CD4-positive, alpha-beta T cell (primary cell): ENCODE measurements around the gene GSE1. TPM values are rescaled to one million over a fixed set of nuclear protein-coding genes. Genes with fewer than 3 reads are reported as not detected.

Experiments used
- ATAC-seq: fragments of 200-7000 bp; cut with Tn5 transposase; one replicate; pipeline ENCODE4 v1.10.0; 2022; ENCODE audit warnings: mild to moderate bottlenecking; ENCODE audit not compliant: poor library complexity
- CTCF ChIA-PET: fragments of 350-600 bp; sonication (Branson Sonifier 250); formaldehyde crosslinking; loops from one replicate; lab custom pipeline; 2021; ENCODE audit warnings: antibody characterized with exemption, inconsistent platforms; lab: Charles Lee
- POLR2A ChIA-PET: fragments of 350-600 bp; sonication (Branson Sonifier 250); formaldehyde crosslinking; loops from one replicate; lab custom pipeline; 2021; ENCODE audit warnings: antibody characterized with exemption, inconsistent platforms; lab: Charles Lee
- DNase-seq, 14 experiments: peaks; one replicate each; pipeline ENCODE4 v3.0.0-alpha.2; 2013 to 2020; ENCODE audit warnings: mixed read lengths in 2 of 14
- H3K27ac ChIP-seq, 2 donors: one replicate each; pipeline versions ENCODE4 v1.5.1 to v1.7.0; 2013; ENCODE audit warnings: low read length in 2 of 2, low read depth in 1 of 2, mild to moderate bottlenecking in 1 of 2
- H3K27me3 ChIP-seq, 2 experiments: 1 replicate in 1 of 2; 2 replicates in 1 of 2; pipeline versions ENCODE4 v1.6.1 to v1.7.0; 2013; ENCODE audit warnings: low read length in 2 of 2, control low read depth in 1 of 2, mild to moderate bottlenecking in 1 of 2, moderate library complexity in 1 of 2; ENCODE audit not compliant: insufficient read depth in 2 of 2, control insufficient read depth in 1 of 2
- H3K36me3 ChIP-seq: one replicate; pipeline ENCODE4 v1.6.1; 2013; ENCODE audit warnings: low read length, control low read depth; ENCODE audit not compliant: insufficient read depth
- H3K4me1 ChIP-seq: one replicate; pipeline ENCODE4 v1.6.1; 2013; ENCODE audit warnings: low read length, control low read depth; ENCODE audit not compliant: insufficient read depth
- H3K4me3 ChIP-seq: one replicate; pipeline ENCODE4 v1.5.1; 2013; ENCODE audit warnings: mild to moderate bottlenecking, low read length, moderate library complexity
- H3K9me3 ChIP-seq, 2 experiments: 1 replicate in 1 of 2; 2 replicates in 1 of 2; pipeline versions ENCODE4 v1.6.1 to v1.7.0; 2013; ENCODE audit warnings: low read length in 2 of 2, mild to moderate bottlenecking in 2 of 2, control low read depth in 1 of 2, moderate library complexity in 1 of 2; ENCODE audit not compliant: control insufficient read depth in 1 of 2, insufficient read depth in 1 of 2
- H3K27ac Mint-ChIP-seq: one replicate; pipeline ENCODE4 v1.8.0; 2020; ENCODE audit warnings: mixed read lengths
- H3K27me3 Mint-ChIP-seq: one replicate; pipeline ENCODE4 v1.8.0; 2021; ENCODE audit warnings: mixed read lengths
- H3K36me3 Mint-ChIP-seq: one replicate; pipeline ENCODE4 v1.8.0; 2021; ENCODE audit warnings: low read depth, mixed read lengths
- H3K4me1 Mint-ChIP-seq: one replicate; pipeline ENCODE4 v1.8.0; 2021; ENCODE audit warnings: low read depth, mixed read lengths
- H3K4me3 Mint-ChIP-seq: one replicate; pipeline ENCODE4 v1.8.0; 2020; ENCODE audit warnings: mild to moderate bottlenecking, mixed read lengths
- H3K9me3 Mint-ChIP-seq: one replicate; pipeline ENCODE4 v1.8.0; 2020; ENCODE audit warnings: mixed read lengths
- intact Hi-C, 2 experiments: fragments of 100-400 bp; cut with DNase I in 1 of 2; cut with micrococcal nuclease in 1 of 2; formaldehyde crosslinking; loops; one replicate each; pipeline versions ENCODE4 v1.15.1 to v1.9.0; 2023 to 2025; cut with DNase I, micrococcal nuclease
- total RNA-seq, 174 experiments: library from RNA in 2 of 174; stranded (reverse) in 2 of 174; gene quantifications; one replicate each; pipeline ENCODE4 v1.2.3 and lab custom pipeline; 2021 to 2026
- TF ChIP-seq, protein P1 (sequence below): fragments of 200-600 bp; IDR thresholded peaks from one replicate; pipeline ENCODE4 v1.8.0; 2022; ENCODE audit warnings: antibody characterized with exemption, mild to moderate bottlenecking

The GSE1 gene
- total RNA-seq, 2 experiments from 2014 or later = 11.7 to 13.7 TPM

GRCh38 chr16:85602402-85603202 lies 10.5 kb upstream of the GSE1 start:
- H3K4me1 Mint-ChIP-seq = no peaks in the 10 kb centered on the region
- no peaks in the 10 kb centered on the region for H3K27me3 ChIP-seq
- intact Hi-C loops = no loop called here
- H3K4me3 Mint-ChIP-seq = no peak overlapping the region
- DNase-seq (peak in 1 of 14 experiments; percentile 20), ATAC-seq (no peak)
- CTCF ChIA-PET = interaction anchor here (1.7 kb wide), 1 partner anchor 8 kb away, joined by 3 read pairs; no protein-coding TSS in a partner anchor
- POLR2A ChIA-PET = no interaction called here
- H3K36me3 ChIP-seq = no peaks in the 10 kb centered on the region
- TF ChIP-seq, protein P1, sequence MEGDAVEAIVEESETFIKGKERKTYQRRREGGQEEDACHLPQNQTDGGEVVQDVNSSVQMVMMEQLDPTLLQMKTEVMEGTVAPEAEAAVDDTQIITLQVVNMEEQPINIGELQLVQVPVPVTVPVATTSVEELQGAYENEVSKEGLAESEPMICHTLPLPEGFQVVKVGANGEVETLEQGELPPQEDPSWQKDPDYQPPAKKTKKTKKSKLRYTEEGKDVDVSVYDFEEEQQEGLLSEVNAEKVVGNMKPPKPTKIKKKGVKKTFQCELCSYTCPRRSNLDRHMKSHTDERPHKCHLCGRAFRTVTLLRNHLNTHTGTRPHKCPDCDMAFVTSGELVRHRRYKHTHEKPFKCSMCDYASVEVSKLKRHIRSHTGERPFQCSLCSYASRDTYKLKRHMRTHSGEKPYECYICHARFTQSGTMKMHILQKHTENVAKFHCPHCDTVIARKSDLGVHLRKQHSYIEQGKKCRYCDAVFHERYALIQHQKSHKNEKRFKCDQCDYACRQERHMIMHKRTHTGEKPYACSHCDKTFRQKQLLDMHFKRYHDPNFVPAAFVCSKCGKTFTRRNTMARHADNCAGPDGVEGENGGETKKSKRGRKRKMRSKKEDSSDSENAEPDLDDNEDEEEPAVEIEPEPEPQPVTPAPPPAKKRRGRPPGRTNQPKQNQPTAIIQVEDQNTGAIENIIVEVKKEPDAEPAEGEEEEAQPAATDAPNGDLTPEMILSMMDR = no peak
- H3K27me3 Mint-ChIP-seq = no peaks in the 10 kb centered on the region
- no peaks in the 10 kb centered on the region for H3K36me3 Mint-ChIP-seq
- H3K4me3 ChIP-seq = no peak overlapping the region
- H3K27ac ChIP-seq = no peak overlapping the region
- peaks cover 0 to 6% of the 10 kb centered on the region in 2 experiments for H3K9me3 ChIP-seq
- H3K4me1 ChIP-seq = peaks cover 7% of the 10 kb centered on the region
- no peak overlapping the region for H3K27ac Mint-ChIP-seq
- no peaks in the 10 kb centered on the region for H3K9me3 Mint-ChIP-seq

DNA sequence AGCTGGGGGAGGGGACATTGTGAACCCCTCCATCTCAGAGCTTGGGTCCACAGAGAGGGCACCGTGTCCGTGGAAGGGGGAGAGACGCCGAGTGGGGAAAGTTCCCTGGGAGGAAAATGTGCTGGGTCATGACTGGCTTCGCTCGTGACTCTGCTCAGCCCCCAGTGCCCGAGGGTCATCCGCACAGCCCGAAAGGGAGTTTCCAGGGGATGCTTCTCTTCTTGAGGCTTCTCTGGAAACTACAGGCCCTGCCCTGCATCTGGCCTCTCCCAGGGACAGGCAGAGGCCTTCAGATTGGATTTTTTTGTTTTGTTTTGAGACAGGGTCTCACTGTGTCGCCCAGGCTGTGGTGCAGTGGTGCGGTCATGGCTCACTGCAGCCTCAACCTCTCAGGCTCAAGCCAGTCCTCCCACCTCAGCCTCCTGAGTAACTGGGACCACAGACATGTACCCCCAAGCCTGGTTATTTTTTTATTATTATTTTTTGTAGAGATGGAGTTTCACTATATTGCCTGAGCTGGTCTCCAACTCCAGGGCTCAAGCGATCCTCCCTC lies 9.8 kb upstream of the GSE1 start:
- DNase-seq (peak in 2 of 14 experiments; percentile 38 to 39), ATAC-seq (no peak)
- POLR2A ChIA-PET = no interaction called here
- Mint-ChIP-seq H3K27ac (no peak overlapping the region), H3K4me3 (no peak overlapping the region), H3K9me3 (no peaks in the 10 kb centered on the region), H3K27me3 (no peaks in the 10 kb centered on the region), H3K4me1 (no peaks in the 10 kb centered on the region), H3K36me3 (no peaks in the 10 kb centered on the region)
- Histone ChIP-seq H3K36me3 (no peaks in the 10 kb centered on the region), H3K4me1 (peaks cover 9% of the 10 kb centered on the region), H3K27me3 (no peaks in the 10 kb centered on the region), H3K27ac (no peak overlapping the region), H3K4me3 (no peak overlapping the region), H3K9me3 (peaks cover 0 to 6% of the 10 kb centered on the region in 2 experiments)
- intact Hi-C loops = no loop called here
- CTCF ChIA-PET = no interaction called here
- TF ChIP-seq, protein P1 = no peak

DNA sequence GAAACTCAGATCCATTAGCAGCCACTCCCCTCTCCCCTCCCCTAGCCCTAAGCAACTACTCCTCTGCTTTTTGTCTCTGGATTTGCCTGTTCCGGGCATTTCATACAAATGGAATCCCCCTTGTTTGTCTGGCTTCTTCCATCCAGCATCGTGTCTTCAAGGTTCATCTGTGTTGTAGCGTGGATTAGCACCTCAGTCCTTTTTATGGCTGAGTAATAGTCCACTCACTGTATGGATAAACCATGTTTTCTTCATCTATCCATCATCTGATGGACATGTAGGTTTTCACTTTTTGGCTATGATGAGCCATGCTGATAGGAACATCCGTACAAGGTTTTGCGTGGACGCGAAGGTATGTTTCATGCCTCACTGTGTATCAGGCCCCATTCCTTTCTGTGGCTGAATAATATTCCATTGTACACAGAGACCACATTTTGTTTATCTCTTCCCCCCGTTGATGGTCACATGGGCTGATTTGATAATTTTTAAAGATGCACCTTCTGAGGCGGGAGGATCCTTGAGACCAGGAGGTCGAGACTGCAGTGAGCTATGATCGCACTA lies 8.9 kb upstream of the GSE1 start:
- Histone ChIP-seq H3K36me3 (no peaks in the 10 kb centered on the region), H3K27ac (no peak overlapping the region), H3K9me3 (peaks cover 0 to 6% of the 10 kb centered on the region in 2 experiments), H3K27me3 (no peaks in the 10 kb centered on the region), H3K4me1 (peaks cover 9% of the 10 kb centered on the region), H3K4me3 (no peak overlapping the region)
- no peaks in the 10 kb centered on the region for H3K36me3 Mint-ChIP-seq
- DNase-seq = no peak
- no peaks in the 10 kb centered on the region for H3K9me3 Mint-ChIP-seq
- H3K27ac Mint-ChIP-seq = no peak overlapping the region
- H3K4me1 Mint-ChIP-seq = no peaks in the 10 kb centered on the region
- H3K27me3 Mint-ChIP-seq = no peaks in the 10 kb centered on the region
- H3K4me3 Mint-ChIP-seq = no peak overlapping the region
- ChIA-PET POLR2A (no interaction called here), CTCF (no interaction called here)
- no peak for ATAC-seq
- TF ChIP-seq, protein P1 = no peak
- intact Hi-C loops = no loop called here
